GM12891 (cell line): ENCODE measurements around the gene APCDD1.

Source experiments
- PAX5 ChIP-seq: IDR thresholded peaks from 2 replicates; pipeline ENCODE4 v1.6.1; 2011; ENCODE audit warnings: low read length, moderate library complexity, mild to moderate bottlenecking; ENCODE audit not compliant: insufficient read depth, severe bottlenecking
- POLR2A ChIP-seq: IDR thresholded peaks from 2 replicates; pipeline ENCODE4 v1.6.1; 2011; ENCODE audit warnings: low read depth, low read length, control low read depth
- POLR2AphosphoS5 ChIP-seq: IDR thresholded peaks from 2 replicates; pipeline ENCODE4 v1.6.1; 2011; ENCODE audit warnings: low read depth, low read length, control low read depth
- SPI1 ChIP-seq: IDR thresholded peaks from 2 replicates; pipeline ENCODE4 v1.6.1; 2011; ENCODE audit warnings: low read depth, low read length, control low read depth
- TAF1 ChIP-seq: IDR thresholded peaks from 2 replicates; pipeline ENCODE4 v1.6.1; 2011; ENCODE audit warnings: low read depth, low read length, control low read depth

DNA sequence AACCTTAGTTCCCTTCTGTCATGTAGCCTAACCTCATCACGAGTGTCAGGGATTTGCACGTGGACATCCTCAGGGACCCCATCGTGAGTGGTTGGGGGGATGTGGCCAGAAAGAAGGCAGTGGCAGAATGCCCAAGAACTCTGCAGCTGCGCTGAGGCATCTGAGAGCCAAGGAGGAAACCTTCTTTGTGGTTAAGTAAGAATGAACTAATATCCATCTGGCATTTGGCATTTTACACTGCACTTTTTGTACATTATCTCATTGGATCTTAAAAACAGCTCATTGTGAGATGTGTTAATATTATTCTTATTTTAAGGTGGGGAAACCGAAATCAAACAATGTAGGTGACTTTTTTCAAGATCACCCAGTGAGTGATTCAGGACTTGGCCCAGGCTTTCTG, 32.6 kb upstream of the APCDD1 start:
- TF ChIP-seq POLR2A, result no peak
- TF ChIP-seq POLR2AphosphoS5, result no peak
- no peak for TF ChIP-seq TAF1
- TF ChIP-seq SPI1, result no peak
- no peak for TF ChIP-seq PAX5
